HTR-8/SVneo (cell line): ENCODE measurements around the gene DBF4.
"Not testable (repeated sequence)": the region's sequence is repeated elsewhere in the genome, so short reads cannot be mapped to it uniquely, and the experiment has no call there.

Source experiments
- DNase-seq: peaks from one replicate; pipeline ENCODE4 v3.0.0; 2011; ENCODE audit warnings: low spot score, mixed read lengths; ENCODE audit not compliant: insufficient read length
- FAIRE-seq: peaks from 2 replicates; lab custom pipeline; 2011; peaks lifted over from hg19 to GRCh38; lab: Jason Lieb, UNC

The DBF4 gene

GRCh38 chr7:87878208-87878735 is 2.0 kb downstream of the DBF4 start:
- FAIRE-seq (no peak), DNase-seq (no peak)

GRCh38 chr7:87882151-87882937 is 6.1 kb downstream of the DBF4 start:
- FAIRE-seq, result no peak
- DNase-seq, result no peak

- FAIRE-seq (no peak), DNase-seq (no peak)
These were observed 8.7 kb downstream of the DBF4 start for GRCh38 chr7:87885018-87885417.

- DNase-seq (no peak), FAIRE-seq (no peak)
These were observed 10.6 kb downstream of the DBF4 start for GRCh38 chr7:87886875-87887274.

- DNase-seq (no peak), FAIRE-seq (no peak)
These were observed 19.1 kb downstream of the DBF4 start for GRCh38 chr7:87895363-87895762.

- DNase-seq, result no peak
- no peak for FAIRE-seq
These were observed 23.0 kb downstream of the DBF4 start for GRCh38 chr7:87899255-87899654.

GRCh38 chr7:87907136-87907906 is 31.0 kb downstream of the DBF4 start:
- not testable (repeated sequence) for DNase-seq, FAIRE-seq

GRCh38 chr7:87908814-87909213 is 32.5 kb downstream of the DBF4 start:
- DNase-seq, FAIRE-seq: not testable (repeated sequence)

GRCh38 chr7:87912121-87912520 is 35.8 kb downstream of the DBF4 start:
- DNase-seq (no peak), FAIRE-seq (no peak)

- FAIRE-seq, result no peak
- no peak for DNase-seq
These were observed 42.4 kb downstream of the DBF4 start for GRCh38 chr7:87918740-87919139.

- FAIRE-seq, result no peak
- DNase-seq, result no peak
These were observed 43.6 kb downstream of the DBF4 start for GRCh38 chr7:87919875-87920274.

GRCh38 chr7:87920578-87920977 is 44.3 kb downstream of the DBF4 start:
- no peak for FAIRE-seq
- no peak for DNase-seq

- not testable (repeated sequence) for FAIRE-seq, DNase-seq
These were observed 46.6 kb downstream of the DBF4 start for GRCh38 chr7:87922759-87923395.

- FAIRE-seq (no peak), DNase-seq (no peak)
These were observed 50.5 kb downstream of the DBF4 start for GRCh38 chr7:87926581-87927461.

GRCh38 chr7:87933605-87933952 is 57.3 kb downstream of the DBF4 start:
- DNase-seq, result no peak
- no peak for FAIRE-seq

GRCh38 chr7:87933953-87934698 is 57.8 kb downstream of the DBF4 start, which contains the start of gene ADAM22:
Gene ADAM22 (plus strand): TSS chr7:87934251. CDS start chr7:87934466, 215 bp downstream.
- DNase-seq (peak; percentile 60), FAIRE-seq (peak; percentile 71)

- FAIRE-seq, result no peak
- DNase-seq, result no peak
These were observed 58.5 kb downstream of the DBF4 start for GRCh38 chr7:87934699-87935383.

GRCh38 chr7:87935384-87935706 is 59.1 kb downstream of the DBF4 start:
- no peak for DNase-seq
- no peak for FAIRE-seq

- FAIRE-seq (no peak), DNase-seq (no peak)
These were observed 64.8 kb downstream of the DBF4 start for GRCh38 chr7:87941138-87941537.
